NCI-H1930 (cell line): ENCODE results near the gene HNRNPF.
"Not testable (repeated sequence)": the region's sequence is repeated elsewhere in the genome, so short reads cannot be mapped to it uniquely, and the experiment has no call there.

Source experiments
- DNase-seq, 2 experiments: peaks; one replicate each; lab custom pipeline; 2025; lab: John Stamatoyannopoulos, UW

The HNRNPF gene

GRCh38 chr10:43396061-43396927, 12.7 kb downstream of the HNRNPF start:
- no peak for DNase-seq

- no peak for DNase-seq
These were observed 13.4 kb downstream of the HNRNPF start for GRCh38 chr10:43395571-43396060.

- DNase-seq, result no peak
These were observed 14.1 kb downstream of the HNRNPF start for GRCh38 chr10:43394868-43395267.

- DNase-seq, result no peak
These were observed 15.2 kb downstream of the HNRNPF start for GRCh38 chr10:43393606-43394360.

- DNase-seq, result not testable (repeated sequence)
These were observed 15.8 kb downstream of the HNRNPF start for GRCh38 chr10:43393186-43393585.

GRCh38 chr10:43392748-43393147, 16.2 kb downstream of the HNRNPF start:
- DNase-seq, result no peak

GRCh38 chr10:43391496-43391895, 17.5 kb downstream of the HNRNPF start:
- no peak for DNase-seq

GRCh38 chr10:43390759-43391158, 18.2 kb downstream of the HNRNPF start:
- no peak for DNase-seq

GRCh38 chr10:43390333-43390732, 18.7 kb downstream of the HNRNPF start:
- no peak for DNase-seq

GRCh38 chr10:43389867-43390266, 19.1 kb downstream of the HNRNPF start:
- no peak for DNase-seq

- no peak for DNase-seq
These were observed 21.3 kb downstream of the HNRNPF start for GRCh38 chr10:43387678-43388032.

GRCh38 chr10:43386981-43387677, 21.9 kb downstream of the HNRNPF start:
- DNase-seq, result no peak

- no peak for DNase-seq
These were observed 22.4 kb downstream of the HNRNPF start for GRCh38 chr10:43386549-43386948.

- no peak for DNase-seq
These were observed 23.5 kb downstream of the HNRNPF start for GRCh38 chr10:43385412-43386004.

GRCh38 chr10:43384252-43385221, 24.4 kb downstream of the HNRNPF start:
- no peak for DNase-seq

- no peak for DNase-seq
These were observed 25.6 kb downstream of the HNRNPF start for GRCh38 chr10:43383204-43383971.

- DNase-seq, result no peak
These were observed 28.3 kb downstream of the HNRNPF start for GRCh38 chr10:43380610-43381222.

- DNase-seq, result no peak
These were observed 31.5 kb downstream of the HNRNPF start for GRCh38 chr10:43377424-43377883.

- no peak for DNase-seq
These were observed 32.1 kb downstream of the HNRNPF start for GRCh38 chr10:43376828-43377423.
